HG02938 (cell line): Measurements from ENCODE around the gene CALCOCO2.
"Not testable (repeated sequence)": the region's sequence is repeated elsewhere in the genome, so short reads cannot be mapped to it uniquely, and the experiment has no call there.

ENCODE experiments used
- ATAC-seq: cut with Tn5 transposase; IDR thresholded peaks from one replicate; pipeline ENCODE4 v1.9.1; 2021; ENCODE audit warnings: mild to moderate bottlenecking, moderate library complexity; ENCODE audit not compliant: unreplicated experiment

Gene CALCOCO2

DNA sequence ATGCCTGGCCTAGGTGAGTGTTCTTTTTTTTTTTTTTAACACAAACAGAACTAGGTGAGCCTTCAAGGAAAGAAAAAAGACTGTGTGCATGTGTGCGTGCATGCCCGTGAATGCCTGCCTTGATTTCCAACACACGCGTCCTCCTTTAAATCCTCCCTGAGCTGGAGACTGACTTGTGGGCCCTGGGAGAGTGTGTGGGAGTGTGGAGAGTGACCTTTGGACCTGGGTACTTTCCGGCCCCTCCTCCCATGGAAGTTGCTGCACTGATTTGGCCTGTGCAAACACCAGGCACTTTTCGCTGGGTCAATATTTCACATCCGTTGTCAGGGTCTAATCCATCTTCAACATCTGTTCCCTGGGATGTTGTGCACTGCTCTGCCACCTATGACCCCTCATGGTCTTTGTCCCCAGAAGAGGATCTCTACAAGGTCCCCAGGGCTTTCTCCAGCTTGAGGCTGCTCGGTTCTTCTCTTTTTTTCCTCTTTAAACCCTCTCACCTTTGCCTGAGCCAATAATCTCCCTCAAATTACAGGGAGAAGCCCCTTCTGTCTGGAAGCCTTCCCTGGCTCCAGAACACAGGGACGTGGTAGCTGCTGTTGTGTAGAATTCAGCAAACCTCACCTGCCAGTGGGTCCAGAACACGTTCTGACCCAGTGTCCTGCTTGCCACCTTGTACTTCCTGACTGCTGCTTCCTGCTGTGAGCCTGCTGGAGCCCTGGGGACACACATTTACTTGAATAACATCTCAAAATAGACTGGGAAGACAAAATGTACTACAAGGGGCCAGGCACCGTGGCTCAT, 40.9 kb downstream of the CALCOCO2 start:
- ATAC-seq, result no peak

DNA sequence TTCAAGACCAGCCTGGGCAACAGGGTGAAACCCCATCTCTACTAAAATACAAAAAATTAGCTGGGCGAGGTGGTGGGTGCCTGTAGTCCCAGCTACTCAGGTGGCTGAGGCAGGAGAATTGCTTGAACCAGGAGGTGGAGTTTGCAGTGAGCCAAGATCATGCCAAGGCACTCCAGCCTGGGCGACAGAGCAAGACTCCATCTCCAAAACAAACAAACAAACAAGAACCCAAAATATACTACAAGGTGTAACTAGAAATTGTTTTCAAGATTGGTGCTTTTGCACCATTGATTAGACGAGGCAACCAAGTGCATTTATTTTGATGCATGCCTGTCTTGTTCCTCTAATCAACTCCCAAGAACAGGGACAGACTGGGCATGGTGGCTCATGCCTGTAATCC, 41.6 kb downstream of the CALCOCO2 start:
- ATAC-seq, result not testable (repeated sequence)

DNA sequence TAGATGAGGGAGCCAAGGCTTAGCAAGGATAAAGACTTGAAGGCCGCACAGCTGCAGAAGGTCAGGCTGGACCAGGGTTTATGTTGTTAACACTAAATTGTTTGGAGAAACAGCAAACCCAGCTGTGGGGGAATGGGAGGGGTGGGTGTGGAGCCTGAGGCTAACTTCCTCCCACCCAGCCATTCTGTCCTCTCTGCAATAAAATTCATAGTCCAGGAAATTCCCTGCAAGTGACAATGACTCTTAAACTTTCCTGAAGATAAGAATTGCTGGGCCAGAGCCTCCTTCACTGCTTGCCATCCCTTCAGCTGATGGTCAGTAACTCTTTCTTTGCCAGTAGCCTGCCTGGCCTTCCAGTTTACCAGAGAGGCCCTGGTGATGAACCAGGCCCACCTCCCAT, 42.4 kb downstream of the CALCOCO2 start:
- ATAC-seq, result no peak

DNA sequence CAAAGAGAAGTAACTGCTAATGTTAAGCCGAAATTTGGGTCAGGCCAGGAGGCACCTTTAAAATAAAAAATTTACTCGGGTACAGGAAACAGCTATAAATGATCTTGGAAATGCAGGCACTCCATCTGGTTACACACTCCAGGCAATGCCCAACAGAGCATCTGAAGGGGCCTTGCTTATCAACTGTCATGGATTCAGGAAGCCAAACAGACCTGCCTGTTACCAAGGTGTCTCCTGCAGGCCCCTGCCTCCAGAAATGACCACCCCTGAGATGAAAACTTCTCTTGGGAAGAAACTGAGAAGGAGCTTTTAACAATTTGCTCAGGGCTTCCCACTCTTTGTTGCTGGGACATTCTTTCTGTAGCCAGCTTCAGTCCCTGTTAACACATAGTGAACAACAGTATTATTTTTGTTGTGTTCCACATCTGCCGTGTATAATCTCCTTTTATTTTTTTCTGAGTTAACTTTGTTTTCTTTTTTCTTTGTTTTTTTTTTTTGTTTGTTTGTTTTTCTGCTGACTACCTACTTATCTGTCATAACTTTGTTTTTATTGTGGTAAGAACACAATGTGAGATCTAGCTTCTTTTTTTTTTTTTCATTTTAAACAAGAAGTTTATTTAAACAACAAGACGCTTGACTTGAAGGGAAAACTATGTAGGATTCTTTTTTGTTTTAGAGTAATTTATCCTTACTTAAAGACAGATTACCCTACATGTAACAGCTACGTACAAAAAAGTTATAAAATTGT, 43.0 kb downstream of the CALCOCO2 start:
- no peak for ATAC-seq

DNA sequence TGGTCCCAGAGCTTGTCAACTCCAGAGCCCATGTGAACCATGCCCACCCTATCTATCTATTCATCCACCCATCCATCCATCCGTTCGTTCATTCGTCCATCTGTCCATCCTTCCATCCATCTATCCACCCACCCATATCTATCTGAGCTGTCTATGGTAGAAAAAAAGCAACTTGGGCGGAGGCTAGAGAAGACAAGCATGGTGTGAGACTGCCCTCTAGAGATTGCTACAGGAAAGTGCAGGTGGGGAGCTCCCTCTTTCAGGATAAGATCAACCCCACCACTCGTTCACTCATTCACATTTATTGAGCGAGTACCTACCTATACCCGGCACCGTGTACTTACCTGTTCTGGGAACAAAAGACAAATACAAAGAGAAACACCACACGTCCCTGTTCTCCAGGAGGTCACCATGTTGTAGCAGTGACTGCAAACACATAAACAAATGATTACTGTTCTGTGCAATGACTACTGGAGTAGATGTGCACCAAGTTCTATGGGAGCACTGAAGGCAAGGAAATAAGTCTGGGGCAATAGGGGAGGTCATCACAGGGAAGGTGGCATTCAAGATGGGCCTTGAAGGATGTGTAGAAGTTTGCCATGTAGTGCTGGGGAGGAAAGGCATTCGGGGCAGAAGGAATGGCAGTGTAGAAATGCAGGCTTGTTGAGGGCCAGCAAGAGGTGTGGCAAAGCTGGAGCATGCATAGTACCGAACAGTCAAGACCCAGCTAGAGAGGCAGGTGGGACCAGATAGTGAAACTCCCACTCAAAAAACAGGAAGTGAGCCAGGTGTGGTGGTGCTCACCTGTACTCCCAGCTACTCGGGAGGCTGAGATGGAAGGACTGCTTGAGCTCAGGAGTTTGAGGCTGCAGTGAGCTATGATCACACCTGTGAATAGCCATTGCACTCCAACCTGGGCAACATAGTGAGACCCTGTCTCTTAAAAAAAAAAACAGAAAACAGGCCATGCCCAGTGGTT, 48.4 kb downstream of the CALCOCO2 start:
- ATAC-seq, result no peak

DNA sequence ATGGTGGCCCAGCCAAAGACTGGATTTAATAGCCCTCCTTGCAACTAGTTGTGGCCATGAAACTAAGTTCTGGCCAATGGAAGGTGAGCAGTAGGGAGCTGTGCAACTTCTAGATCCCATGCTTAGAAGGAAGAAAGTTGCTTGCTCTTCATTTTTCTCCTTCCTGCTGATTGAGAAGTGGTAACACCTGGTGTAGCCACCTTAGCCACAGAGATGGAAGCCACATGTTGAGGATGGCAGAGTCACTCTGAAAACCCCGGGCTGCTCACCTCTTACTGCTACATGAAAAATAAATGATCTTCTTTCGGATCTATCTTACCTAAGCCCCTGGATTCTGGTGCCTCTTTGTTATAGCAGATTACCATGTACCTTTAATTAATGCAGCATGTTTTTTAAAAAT, 51.4 kb downstream of the CALCOCO2 start:
- no peak for ATAC-seq

DNA sequence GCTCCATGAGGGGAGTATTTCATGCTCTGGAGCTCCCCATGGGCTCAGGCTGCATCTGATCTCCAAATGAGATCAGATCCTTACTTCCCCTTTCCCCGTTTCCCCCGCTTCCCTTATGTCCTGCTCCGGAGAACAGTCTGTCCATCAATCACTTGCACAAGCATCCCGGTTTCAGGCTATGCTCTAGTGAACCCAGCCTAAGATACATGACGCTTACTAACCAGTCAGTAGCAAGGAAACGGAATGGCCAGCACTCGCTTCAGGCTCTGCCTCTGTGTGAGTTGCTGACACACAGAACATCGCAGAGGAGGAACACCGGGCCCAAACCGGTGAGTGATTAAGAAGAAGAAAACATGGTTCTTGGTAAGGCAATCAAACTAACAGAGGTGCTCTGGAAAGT, 52.3 kb downstream of the CALCOCO2 start:
- ATAC-seq, result no peak

DNA sequence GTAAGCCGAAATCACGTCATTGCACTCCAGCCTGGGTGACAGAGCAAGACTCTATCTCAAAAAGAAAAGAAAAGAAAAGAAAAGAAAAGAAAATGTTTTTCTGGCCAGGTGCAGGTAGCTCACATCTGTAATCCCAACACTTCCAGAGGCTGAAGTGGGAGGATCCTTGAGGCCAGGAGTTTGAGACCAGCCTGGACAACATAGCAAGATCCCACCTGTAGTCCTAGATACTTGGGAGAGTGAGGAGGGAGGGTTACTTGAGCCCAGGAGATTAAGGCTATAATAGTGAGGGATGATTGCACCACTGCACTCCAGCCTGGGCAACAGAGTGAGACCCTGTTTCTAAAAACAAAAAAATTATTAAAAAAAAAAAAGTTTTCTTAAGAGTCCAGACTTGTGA, 59.3 kb downstream of the CALCOCO2 start:
- ATAC-seq, result no peak

DNA sequence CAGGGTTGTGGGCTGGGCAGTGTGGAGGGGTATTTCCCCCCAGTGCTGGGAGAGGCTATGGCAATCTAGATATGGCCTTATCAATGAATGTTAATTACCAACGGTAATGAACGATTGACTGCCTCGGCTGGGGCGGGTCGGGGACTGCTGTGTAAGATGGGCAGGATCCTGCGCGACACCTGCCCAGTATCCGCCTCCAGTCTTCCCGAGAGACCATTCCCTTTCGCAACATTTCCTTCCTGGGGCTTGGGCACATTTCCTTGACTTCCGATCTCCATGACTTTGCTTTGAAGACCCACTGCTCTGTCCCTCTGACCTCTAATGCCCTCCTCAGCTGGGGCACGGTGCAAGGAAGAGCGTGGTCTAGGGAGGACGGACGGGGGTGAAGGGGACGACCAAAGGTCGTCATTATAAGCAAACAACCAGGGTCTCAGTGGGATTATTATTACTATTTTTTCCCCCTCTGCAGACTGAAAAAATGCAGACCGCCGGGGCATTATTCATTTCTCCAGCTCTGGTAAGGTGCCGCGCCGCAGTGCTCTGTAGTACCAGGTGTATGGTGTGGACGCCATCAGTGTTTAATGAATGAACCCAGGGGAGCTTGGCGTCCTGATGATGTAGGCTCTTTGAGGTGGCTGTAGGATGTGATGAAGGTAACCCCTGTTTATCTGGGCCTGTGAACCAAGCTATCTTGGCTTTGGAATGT, 62.3 kb downstream of the CALCOCO2 start:
- no peak for ATAC-seq

DNA sequence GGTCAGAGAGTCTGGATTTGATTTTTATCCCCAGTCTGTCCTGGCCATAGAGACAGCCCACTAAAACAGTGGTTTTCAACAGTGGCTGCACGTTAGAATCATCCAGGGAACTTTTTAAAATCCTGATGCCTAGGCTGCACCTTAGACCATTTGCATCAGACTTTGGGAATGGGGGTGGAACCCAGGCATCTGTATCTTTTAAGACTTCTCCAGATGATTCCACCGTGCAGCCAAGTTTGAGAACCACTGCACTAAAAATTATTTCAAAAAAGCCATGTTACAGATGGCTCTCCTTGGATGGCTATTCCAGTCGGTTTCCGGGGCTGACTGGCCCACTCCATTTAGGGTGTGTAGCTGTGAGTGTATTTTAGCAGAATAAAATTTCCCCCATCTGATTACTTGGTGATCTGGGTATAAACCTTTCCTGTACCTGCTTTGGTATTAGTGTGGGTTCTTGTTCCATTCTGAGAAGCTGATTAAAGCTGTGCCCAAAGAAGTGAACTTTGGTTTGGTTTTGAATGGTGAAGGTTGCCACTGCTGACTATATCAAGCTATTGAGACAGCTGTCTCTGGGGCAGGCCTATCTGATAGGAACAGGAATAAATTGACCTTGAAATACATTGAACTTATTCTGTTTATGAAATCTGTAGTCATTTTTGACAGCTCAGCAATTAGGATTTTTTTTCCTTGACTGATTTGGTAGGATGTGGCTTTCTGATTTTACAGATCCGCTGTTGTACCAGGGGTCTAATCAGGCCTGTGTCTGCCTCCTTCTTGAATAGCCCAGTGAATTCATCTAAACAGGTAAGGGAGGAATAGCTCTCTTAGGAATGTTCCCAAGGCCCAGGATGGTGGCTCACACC, 63.0 kb downstream of the CALCOCO2 start:
- ATAC-seq, result no peak

DNA sequence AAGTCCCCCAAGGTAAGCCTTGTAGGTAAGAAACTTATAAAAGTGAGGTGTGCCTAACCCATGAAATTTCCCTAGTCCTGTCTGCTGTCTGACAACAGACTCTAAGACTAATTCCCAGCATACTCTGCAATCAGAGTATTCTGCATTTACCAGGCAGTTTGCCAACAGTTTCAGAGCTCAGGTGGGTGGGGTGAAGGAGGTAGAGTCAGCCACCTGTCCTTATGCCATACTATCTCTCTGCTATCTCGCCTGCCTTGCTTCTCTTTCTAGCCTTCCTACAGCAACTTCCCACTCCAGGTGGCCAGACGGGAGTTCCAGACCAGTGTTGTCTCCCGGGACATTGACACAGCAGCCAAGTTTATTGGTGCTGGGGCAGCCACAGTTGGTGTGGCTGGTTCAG, 64.1 kb downstream of the CALCOCO2 start:
- no peak for ATAC-seq

DNA sequence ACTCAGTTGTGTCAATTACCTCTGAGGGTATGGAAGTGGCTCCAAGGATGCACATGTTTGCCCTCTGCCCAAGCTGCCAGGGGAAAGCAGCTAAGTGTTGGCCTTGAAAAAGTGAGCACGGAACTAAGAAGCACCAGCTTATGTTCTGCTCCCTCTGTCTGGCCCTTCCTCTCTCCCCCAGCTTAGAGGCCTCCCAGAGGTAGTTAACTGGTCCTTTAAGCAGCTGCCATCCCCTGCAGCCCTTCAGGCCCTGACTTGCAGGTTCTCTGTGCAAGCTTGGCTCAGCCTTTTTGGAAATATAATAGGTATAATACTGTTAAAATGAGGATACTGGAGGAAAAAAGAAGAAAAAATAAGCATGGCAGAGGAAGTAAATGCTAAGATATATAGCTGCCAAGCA, 70.4 kb downstream of the CALCOCO2 start:
- no peak for ATAC-seq

DNA sequence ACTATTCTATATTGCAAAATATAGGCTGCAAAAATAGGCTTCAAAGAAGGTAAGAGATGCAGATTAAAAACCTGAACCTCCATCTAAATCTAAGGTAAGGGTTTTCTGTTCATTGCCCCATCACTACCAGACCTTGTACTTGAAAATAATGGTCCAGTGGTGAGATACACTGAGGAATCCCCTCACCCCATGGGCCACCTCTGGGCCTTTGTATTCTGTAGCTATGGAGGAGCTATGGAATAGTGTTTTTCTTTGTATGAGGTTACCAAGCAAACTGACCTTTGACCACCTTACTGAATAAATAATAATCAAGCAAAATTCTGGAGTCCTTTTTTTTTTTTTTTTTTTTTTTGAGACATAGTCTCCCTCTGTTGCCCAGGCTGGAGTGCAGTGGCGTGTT, 72.6 kb downstream of the CALCOCO2 start:
- no peak for ATAC-seq

DNA sequence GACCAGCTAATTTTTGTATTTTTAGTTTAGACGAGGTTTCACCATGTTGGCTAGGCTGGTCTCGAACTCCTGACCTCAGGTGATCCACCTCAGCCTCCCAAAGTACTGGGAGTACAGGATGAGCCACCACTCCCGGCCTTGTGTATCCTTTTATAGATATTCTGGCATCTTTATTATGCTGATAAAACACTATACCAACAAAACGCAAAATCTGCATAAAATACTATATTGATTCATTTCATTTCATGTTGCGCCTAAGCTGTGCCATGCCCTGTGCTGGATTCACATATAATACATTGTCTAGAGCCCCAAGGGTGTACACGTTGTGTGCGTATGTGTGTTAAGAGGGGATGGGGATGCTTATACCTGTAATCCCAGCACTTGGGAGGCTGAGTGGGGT, 73.6 kb downstream of the CALCOCO2 start:
- no peak for ATAC-seq

DNA sequence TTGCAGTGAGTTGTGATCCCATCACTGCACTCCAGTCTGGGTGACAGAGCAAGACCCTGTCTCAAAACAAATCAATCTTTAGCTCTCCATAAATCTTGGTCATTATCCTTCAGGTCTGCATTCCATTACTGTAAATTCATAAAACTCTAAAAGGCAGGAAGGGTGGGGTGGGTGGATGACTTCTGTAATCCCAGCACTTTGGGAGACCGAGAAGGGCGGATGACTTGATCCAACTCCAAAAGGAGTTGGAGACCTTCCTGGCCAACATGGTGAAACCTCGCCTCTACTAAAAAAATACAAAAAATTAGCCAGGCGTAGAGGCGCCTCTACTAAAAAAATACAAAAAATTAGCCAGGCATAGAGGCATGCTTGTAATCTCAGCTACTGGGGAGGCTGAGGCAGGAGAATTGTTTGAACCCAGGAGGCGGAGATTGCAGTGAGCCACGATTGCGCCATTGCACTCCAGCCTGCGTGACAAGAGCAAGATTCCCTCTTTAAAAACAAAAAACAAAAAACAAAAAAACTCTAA, 75.2 kb downstream of the CALCOCO2 start:
- ATAC-seq, result no peak

DNA sequence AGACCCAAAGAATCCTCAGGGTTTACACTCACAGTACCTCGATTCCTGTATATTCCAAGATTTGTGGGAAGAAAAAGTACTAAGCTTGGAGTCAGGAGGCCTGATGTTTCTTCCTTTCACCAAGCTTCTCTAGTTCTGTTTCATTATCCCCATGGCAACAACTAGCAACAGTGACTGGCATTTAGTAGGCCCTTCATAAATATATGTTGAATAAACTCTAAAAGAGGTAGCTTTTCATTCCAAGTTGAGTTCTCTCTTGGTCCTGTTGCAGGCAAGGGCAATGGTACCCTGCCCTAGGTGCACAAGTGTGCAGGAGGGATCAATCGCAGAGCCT, 76.8 kb downstream of the CALCOCO2 start:
- ATAC-seq, result peak; percentile 7

DNA sequence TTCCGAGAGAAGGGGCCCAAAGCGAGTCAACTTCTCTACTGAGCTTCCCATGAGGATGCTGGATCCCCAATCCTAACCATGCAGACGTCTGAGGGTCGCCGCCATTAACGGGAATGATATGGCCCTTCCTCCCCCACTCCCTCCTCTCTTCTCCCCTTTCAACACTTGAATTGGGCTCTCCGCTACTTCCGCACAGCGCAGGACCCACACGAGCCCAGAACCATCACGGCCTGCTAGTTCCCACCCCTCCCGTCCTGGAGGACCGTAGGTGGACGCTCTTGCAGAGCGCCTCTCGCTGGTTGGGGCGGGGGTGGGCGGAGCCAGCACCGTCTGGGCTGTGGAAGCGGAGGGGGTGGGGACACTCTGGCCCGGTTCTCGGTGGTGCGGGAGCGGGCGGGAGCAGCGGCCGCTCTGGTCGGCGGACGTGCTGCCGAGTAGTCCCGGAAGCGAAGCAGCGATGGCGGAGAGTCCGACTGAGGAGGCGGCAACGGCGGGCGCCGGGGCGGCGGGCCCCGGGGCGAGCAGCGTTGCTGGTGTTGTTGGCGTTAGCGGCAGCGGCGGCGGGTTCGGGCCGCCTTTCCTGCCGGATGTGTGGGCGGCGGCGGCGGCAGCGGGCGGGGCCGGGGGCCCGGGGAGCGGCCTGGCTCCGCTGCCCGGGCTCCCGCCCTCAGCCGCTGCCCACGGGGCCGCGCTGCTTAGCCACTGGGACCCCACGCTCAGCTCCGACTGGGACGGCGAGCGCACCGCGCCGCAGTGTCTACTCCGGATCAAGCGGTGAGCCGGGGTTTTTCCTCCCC, 77.4 kb downstream of the CALCOCO2 start, which contains the start of gene UBE2Z:
Gene UBE2Z, plus strand, starts transcription at position 361 of the 797 bp plus-strand sequence. Its CDS starts 97 bp downstream, at position 458.
- ATAC-seq, result peak; percentile 63

DNA sequence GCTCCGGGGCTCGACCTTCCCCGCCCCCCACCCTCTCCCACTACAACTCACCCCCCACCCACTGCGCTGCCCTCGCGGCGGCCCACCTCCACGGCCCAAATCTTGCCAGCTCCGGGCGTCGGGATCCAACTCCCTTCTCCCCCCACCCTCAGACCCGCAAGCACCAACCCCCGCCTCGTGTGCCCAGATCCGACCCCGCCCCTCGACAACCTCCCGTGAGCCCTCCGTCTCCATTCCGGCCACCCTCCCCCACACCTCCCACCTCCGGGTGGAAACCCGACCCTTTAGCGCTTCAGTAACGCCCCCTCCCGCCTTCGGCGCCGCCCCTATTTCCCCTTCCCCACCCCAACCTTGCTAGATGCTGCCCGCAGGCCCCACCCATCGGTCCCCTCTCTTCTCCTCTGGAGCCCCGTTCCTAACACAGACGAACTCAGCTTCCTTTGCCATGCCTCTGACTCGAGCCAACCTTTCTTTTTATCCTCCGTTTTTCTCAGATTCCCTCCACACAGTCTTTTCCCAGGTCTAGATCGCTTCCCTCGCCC, 78.1 kb downstream of the CALCOCO2 start:
- peak; percentile 24 for ATAC-seq
